Tibial nerve (tissue), 4 donors: ENCODE measurements around the gene WDSUB1. TPM values are rescaled to one million over a fixed set of nuclear protein-coding genes. Genes with fewer than 3 reads are reported as not detected.

Source experiments
- DNase-seq, 2 donors: peaks; one replicate each; pipeline ENCODE4 v3.0.0-alpha.2; 2019; ENCODE audit warnings: low spot score in 2 of 2
- H3K27ac ChIP-seq, 4 donors: fragments of 200-600 bp; sonication (generic) in 3 of 4; one replicate each; pipeline ENCODE4 v1.5.1; 2017 to 2019; ENCODE audit warnings: mild to moderate bottlenecking in 1 of 4
- H3K27me3 ChIP-seq, 2 donors: fragments of 200-600 bp; sonication (generic) in 1 of 2; one replicate each; pipeline versions ENCODE4 v1.5.1 to v1.6.0; 2017 to 2019
- H3K36me3 ChIP-seq, 3 donors: fragments of 200-600 bp; sonication (generic); one replicate each; pipeline ENCODE4 v1.5.1; 2018 to 2019
- H3K4me1 ChIP-seq, 4 donors: fragments of 200-600 bp; sonication (generic) in 3 of 4; one replicate each; pipeline ENCODE4 v1.5.1; 2017 to 2019
- H3K4me3 ChIP-seq, 4 donors: fragments of 200-600 bp; sonication (generic) in 3 of 4; one replicate each; pipeline ENCODE4 v1.5.1; 2017 to 2019; ENCODE audit warnings: mild to moderate bottlenecking in 1 of 4, moderate library complexity in 1 of 4
- H3K9me3 ChIP-seq, 4 donors: fragments of 200-600 bp; sonication (generic) in 3 of 4; one replicate each; pipeline ENCODE4 v1.5.1; 2017 to 2019
- CTCF ChIP-seq, 5 experiments: fragments of 200-600 bp in 3 of 5; fragments of 450-650 bp in 2 of 5; sonication (generic) in 3 of 5; IDR thresholded peaks; one replicate each; pipeline ENCODE4 v1.5.1; 2016 to 2019; ENCODE audit warnings: antibody characterized with exemption in 5 of 5, mild to moderate bottlenecking in 3 of 5, moderate library complexity in 2 of 5
- EP300 ChIP-seq, 2 donors: sonication (generic); formaldehyde crosslinking; IDR thresholded peaks; one replicate each; pipeline ENCODE4 v1.6.1; 2017; ENCODE audit warnings: antibody characterized with exemption in 2 of 2, mild to moderate bottlenecking in 1 of 2
- POLR2A ChIP-seq, 2 donors: fragments of 450-650 bp; IDR thresholded peaks; one replicate each; pipeline ENCODE4 v1.6.1; 2017; ENCODE audit warnings: antibody characterized with exemption in 2 of 2, mild to moderate bottlenecking in 2 of 2, moderate library complexity in 2 of 2
- WGBS, 2 donors: methylation state at CpG; one replicate each; pipeline ENCODE4 v1.1.5; 2018; 5-methylcytosine and 5-hydroxymethylcytosine counted together
- total RNA-seq, 4 donors: library from RNA; depleted of rRNA; stranded (reverse); fragments of >200 nt; gene quantifications; one replicate each; pipeline ENCODE4 v1.1.0, GENCODE V29; 2016

WDSUB1 gene
- total RNA-seq, 4 donors from 2014 or later = 4.3 to 7.0 (median 6.1) TPM

GRCh38 chr2:159266554-159266953 lies 19.9 kb downstream of the WDSUB1 start:
- 100% methylated on average over 3 of the region's 3 CpGs for WGBS, 2 donors
- peaks cover 0 to 31% (median 3%) of the 10 kb centered on the region in 3 donors for H3K36me3 ChIP-seq
- no peaks in the 10 kb centered on the region for H3K9me3 ChIP-seq
- H3K4me3 ChIP-seq = no peak overlapping the region
- H3K27ac ChIP-seq = no peak overlapping the region
- TF ChIP-seq POLR2A (IDR thresholded peaks at IDR 0.05) (no peak), EP300 (IDR thresholded peaks at IDR 0.05) (no peak), CTCF (IDR thresholded peaks at IDR 0.05) (no peak)
- DNase-seq = no peak
- peaks cover 0 to 4% (median 0%) of the 10 kb centered on the region in 4 donors for H3K4me1 ChIP-seq
- no peaks in the 10 kb centered on the region for H3K27me3 ChIP-seq

GRCh38 chr2:159265171-159265576 lies 21.3 kb downstream of the WDSUB1 start:
- no peaks in the 10 kb centered on the region for H3K9me3 ChIP-seq
- peaks cover 0 to 19% (median 0%) of the 10 kb centered on the region in 3 donors for H3K36me3 ChIP-seq
- H3K27ac ChIP-seq = no peak overlapping the region
- no peak for DNase-seq
- H3K4me1 ChIP-seq = peaks cover 0 to 4% (median 0%) of the 10 kb centered on the region in 4 donors
- TF ChIP-seq CTCF (IDR thresholded peaks at IDR 0.05) = no peak
- no peak for TF ChIP-seq EP300 (IDR thresholded peaks at IDR 0.05)
- TF ChIP-seq POLR2A (IDR thresholded peaks at IDR 0.05) = no peak
- 88 to 100% methylated on average over 1 of the region's 1 CpG for WGBS, 2 donors
- H3K4me3 ChIP-seq = no peak overlapping the region
- no peaks in the 10 kb centered on the region for H3K27me3 ChIP-seq

GRCh38 chr2:159262904-159263303 lies 23.6 kb downstream of the WDSUB1 start:
- 65 to 74% methylated on average over 5 of the region's 5 CpGs for WGBS, 2 donors
- H3K9me3 ChIP-seq = no peaks in the 10 kb centered on the region
- H3K27me3 ChIP-seq = no peaks in the 10 kb centered on the region
- H3K4me1 ChIP-seq = no peaks in the 10 kb centered on the region
- H3K4me3 ChIP-seq = no peak overlapping the region
- no peak for DNase-seq
- peaks cover 0 to 38% (median 0%) of the 10 kb centered on the region in 3 donors for H3K36me3 ChIP-seq
- H3K27ac ChIP-seq = no peak overlapping the region
- TF ChIP-seq POLR2A (IDR thresholded peaks at IDR 0.05) = no peak
- no peak for TF ChIP-seq CTCF (IDR thresholded peaks at IDR 0.05)
- no peak for TF ChIP-seq EP300 (IDR thresholded peaks at IDR 0.05)

- TF ChIP-seq CTCF (IDR thresholded peaks at IDR 0.05) (no peak), POLR2A (IDR thresholded peaks at IDR 0.05) (no peak), EP300 (IDR thresholded peaks at IDR 0.05) (no peak)
- no peaks in the 10 kb centered on the region for H3K4me1 ChIP-seq
- 74 to 75% methylated on average over 6 of the region's 6 CpGs for WGBS, 2 donors
Measured at GRCh38 chr2:159262226-159262625, 24.3 kb downstream of the WDSUB1 start.

GRCh38 chr2:159256159-159256558 lies 30.3 kb downstream of the WDSUB1 start:
- no peak overlapping the region for H3K4me3 ChIP-seq
- no peaks in the 10 kb centered on the region for H3K4me1 ChIP-seq
- H3K36me3 ChIP-seq = peaks cover 0 to 54% (median 0%) of the 10 kb centered on the region in 3 donors
- no peak overlapping the region for H3K27ac ChIP-seq
- WGBS, 2 donors = 59 to 76% methylated on average over 2 of the region's 2 CpGs
- TF ChIP-seq POLR2A (IDR thresholded peaks at IDR 0.05) = no peak
- TF ChIP-seq EP300 (IDR thresholded peaks at IDR 0.05) = no peak
- no peak for TF ChIP-seq CTCF (IDR thresholded peaks at IDR 0.05)
- no peaks in the 10 kb centered on the region for H3K27me3 ChIP-seq
- DNase-seq = no peak
- H3K9me3 ChIP-seq = no peaks in the 10 kb centered on the region

More at GRCh38 chr2:159262226-159262625, 24.3 kb downstream of the WDSUB1 start:
- Histone ChIP-seq H3K27me3 (no peaks in the 10 kb centered on the region), H3K36me3 (peaks cover 0 to 45% (median 0%) of the 10 kb centered on the region in 3 donors), H3K4me3 (no peak overlapping the region), H3K9me3 (no peaks in the 10 kb centered on the region), H3K27ac (no peak overlapping the region)
- DNase-seq = no peak
